ENCODE results near the gene FRMD4A. TPM values are rescaled to one million over a fixed set of nuclear protein-coding genes. Genes with fewer than 3 reads are reported as not detected.

FRMD4A gene
- total RNA-seq, 1 experiment from 2014 or later, result 19.6 TPM

GRCh38 chr10:14236341-14236740 lies 94.4 kb downstream of the FRMD4A start:
- peaks cover 7% of the 10 kb centered on the region for H3K27me3 Mint-ChIP-seq (ENCODE audit: low read depth)
- no CpG with 5 or more reads among the region's 6 CpGs for WGBS (ENCODE audit: extremely low coverage, insufficient read length, low lambda C conversion rate)

More at GRCh38 chr10:14236341-14236740, 94.4 kb downstream of the FRMD4A start:
- Histone ChIP-seq H3K23me2 (ENCODE audit: insufficient read length, low read depth, low read length, poor library complexity, severe bottlenecking) (no peaks in the 10 kb centered on the region), H3K79me1 (ENCODE audit: insufficient read depth, low read depth, low read length, poor library complexity, severe bottlenecking) (no peaks in the 10 kb centered on the region), H4K20me1 (ENCODE audit: control insufficient read depth, insufficient read depth, insufficient read length) (no peaks in the 10 kb centered on the region), H3K18ac (ENCODE audit: insufficient read length, low read depth, low read length) (no peak overlapping the region), H4K91ac (ENCODE audit: insufficient read length, low read depth, low read length) (no peak overlapping the region), H3K27me3 (ENCODE audit: insufficient read depth, low read length) (no peaks in the 10 kb centered on the region), H3K23ac (ENCODE audit: insufficient read length, low read depth, low read length) (no peak overlapping the region), H3K9me3 (ENCODE audit: control insufficient read depth, low read depth, low read length) (no peaks in the 10 kb centered on the region), H3K27ac (ENCODE audit: insufficient read length, low read depth, low read length) (no peak overlapping the region), H4K8ac (replicated peaks; ENCODE audit: insufficient read length, low read depth, low read length) (no peak overlapping the region), H3K4me2 (ENCODE audit: insufficient read depth, insufficient read length, low read length) (no peak overlapping the region), H3K79me2 (ENCODE audit: insufficient read depth, low read length) (no peaks in the 10 kb centered on the region), H3K56ac (ENCODE audit: insufficient read length, low read depth, low read length) (no peak overlapping the region), H2BK5ac (ENCODE audit: insufficient read length, low read length) (no peak overlapping the region), H3T11ph (ENCODE audit: low read length) (no peak overlapping the region), H2BK12ac (ENCODE audit: insufficient read length, low read depth, low read length) (no peak overlapping the region), H3K4me1 (ENCODE audit: insufficient read depth, low read length) (peaks cover 6% of the 10 kb centered on the region; the same call in 1 of the 2 replicates), H3K4ac (ENCODE audit: low read depth, low read length) (no peak overlapping the region), H4K5ac (ENCODE audit: insufficient read length, low read depth, low read length) (no peak overlapping the region), H3K9ac (ENCODE audit: extremely low read depth, insufficient read length, low read length) (no peak overlapping the region), H2BK120ac (ENCODE audit: low read depth, low read length, poor library complexity, severe bottlenecking) (no peak overlapping the region), H3K14ac (ENCODE audit: insufficient read depth, low read length) (no peak overlapping the region), H2BK15ac (ENCODE audit: low read depth, low read length) (no peak overlapping the region), H2BK20ac (ENCODE audit: low read depth, low read length, poor library complexity, severe bottlenecking) (no peak overlapping the region), H2AFZ (ENCODE audit: low read length) (no peak overlapping the region), H2AK5ac (ENCODE audit: insufficient read length, low read length) (no peak overlapping the region)
- Mint-ChIP-seq H3K4me3 (no peak overlapping the region), H3K27ac (no peak overlapping the region), H3K36me3 (ENCODE audit: insufficient read depth in 1 of 3, low read depth in 3 of 3) (no peaks in the 10 kb centered on the region; a peak in 1 of 7 replicates), H3K9me3 (peaks cover 0 to 4% of the 10 kb centered on the region in 2 experiments; a peak in 2 of 5 replicates), H3K4me1 (peaks cover 29 to 31% of the 10 kb centered on the region in 2 experiments)
- no peak for DNase-seq
- no peak for TF ChIP-seq CTCF (conservative IDR thresholded peaks at IDR 0.05)

Measured in H9 (cell line).